ENCODE data around the gene FAM169A. TPM values are rescaled to one million over a fixed set of nuclear protein-coding genes. Genes with fewer than 3 reads are reported as not detected.
"Not testable (repeated sequence)": the region's sequence is repeated elsewhere in the genome, so short reads cannot be mapped to it uniquely, and the experiment has no call there.

Gene FAM169A
- 10 to 100 TPM; 14.5 to 19.7 (median 18.7) TPM for polyA plus RNA-seq (ENCODE audit: insufficient read length in 4 of 4)

DNA sequence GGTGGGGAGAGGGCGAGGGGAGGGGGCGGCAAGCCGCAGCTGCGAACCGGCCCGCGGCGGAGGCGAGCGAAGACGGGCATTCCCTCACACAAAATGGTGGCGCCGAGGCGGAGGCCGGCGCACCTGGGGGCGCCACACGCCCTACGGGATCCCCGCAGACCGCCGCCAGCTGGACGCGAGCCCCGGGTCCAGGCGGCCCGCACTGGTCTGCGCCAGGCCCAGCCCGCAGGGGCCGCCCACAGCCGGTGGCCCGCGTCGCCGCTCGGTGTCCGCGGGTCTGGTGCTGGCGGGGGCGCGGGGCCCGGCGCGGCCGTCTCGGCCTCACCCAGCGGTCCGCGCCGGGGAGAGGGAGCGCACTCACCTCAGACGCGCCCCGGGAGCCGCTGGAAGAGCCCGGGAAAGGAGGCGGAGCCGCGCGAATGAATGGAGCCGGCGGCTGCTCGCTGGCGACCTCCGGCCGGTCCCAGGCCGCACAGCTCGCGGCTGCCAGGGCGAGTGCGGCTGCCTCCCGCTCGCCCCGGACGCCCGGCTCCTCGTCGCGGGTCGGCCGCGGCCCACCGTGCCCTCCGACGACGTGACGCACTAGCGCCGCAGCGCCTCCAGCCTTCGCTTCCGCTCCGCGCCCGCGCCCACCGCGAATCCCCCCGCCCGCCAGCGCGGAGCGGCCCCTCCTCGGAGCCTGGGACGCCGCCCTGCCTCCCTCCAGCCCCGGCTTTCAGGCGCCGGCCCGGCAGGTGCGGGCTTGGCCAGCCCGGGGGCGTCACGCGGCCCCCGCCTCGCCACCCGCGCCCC is at the start of gene FAM169A:
Gene FAM169A, minus strand, starts transcription at position 584 of the 792 bp plus-strand sequence. CDS start 24,711 bp downstream, outside the sequence.
- peak in 1 of 4 donors; percentile 16 for DNase-seq (ENCODE audit: low read depth in 4 of 4, low spot score in 2 of 4)

GRCh38 chr5:74915488-74915887 is 49.3 kb upstream of the FAM169A start:
- no peak for DNase-seq (ENCODE audit: low read depth in 4 of 4, low spot score in 2 of 4)

- not testable (repeated sequence) for DNase-seq (ENCODE audit: low read depth in 4 of 4, low spot score in 2 of 4)
Measured at GRCh38 chr5:74911421-74911820, 45.2 kb upstream of the FAM169A start.

GRCh38 chr5:74909888-74910287 is 43.7 kb upstream of the FAM169A start:
- DNase-seq (ENCODE audit: low read depth in 4 of 4, low spot score in 2 of 4), result not testable (repeated sequence)

GRCh38 chr5:74908237-74908636 is 42.0 kb upstream of the FAM169A start:
- DNase-seq (ENCODE audit: low read depth in 4 of 4, low spot score in 2 of 4), result not testable (repeated sequence)

DNA sequence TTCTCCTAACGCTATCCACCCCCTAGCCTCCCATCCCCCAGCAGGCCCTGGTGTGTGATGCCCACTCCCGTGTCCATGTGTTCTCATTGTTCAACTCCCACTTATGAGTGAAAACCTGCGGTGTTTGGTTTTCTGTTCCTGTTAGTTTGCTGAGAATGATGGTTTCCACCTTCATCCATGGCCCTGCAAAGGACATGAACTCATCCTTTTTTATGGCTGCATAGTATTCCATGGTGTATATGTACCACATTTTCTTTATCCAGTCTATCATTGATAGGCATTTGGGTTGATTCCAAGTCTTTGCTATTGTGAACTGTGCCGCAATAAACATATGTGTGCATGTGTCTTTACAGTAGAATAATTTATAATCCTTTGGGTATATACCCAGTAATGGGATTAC is 38.5 kb upstream of the FAM169A start:
- DNase-seq (ENCODE audit: low read depth in 4 of 4, low spot score in 2 of 4), result not testable (repeated sequence)

- no peak for DNase-seq (ENCODE audit: low read depth in 4 of 4, low spot score in 2 of 4)
Measured at GRCh38 chr5:74903165-74903787, 37.1 kb upstream of the FAM169A start.

DNA sequence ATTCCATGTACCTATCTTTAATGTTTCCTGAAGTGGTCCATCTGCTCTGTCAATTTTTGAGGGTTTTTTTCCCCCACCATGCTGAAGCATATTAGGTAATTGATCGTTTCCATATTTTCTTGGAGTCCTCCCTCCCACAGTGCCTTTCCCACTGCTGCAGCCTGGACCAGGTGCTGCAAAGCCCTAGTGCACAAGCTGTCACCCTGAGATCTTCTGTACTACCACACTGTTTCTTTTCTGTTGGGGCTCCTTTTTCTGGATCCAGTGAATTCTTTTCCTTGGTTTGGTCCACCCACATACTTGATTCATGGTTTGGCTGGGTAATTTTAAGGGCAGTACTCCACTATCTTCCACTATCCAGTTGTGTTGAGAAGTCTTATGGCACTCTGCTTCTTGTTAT is 30.9 kb upstream of the FAM169A start:
- DNase-seq (ENCODE audit: low read depth in 4 of 4, low spot score in 2 of 4), result no peak

DNA sequence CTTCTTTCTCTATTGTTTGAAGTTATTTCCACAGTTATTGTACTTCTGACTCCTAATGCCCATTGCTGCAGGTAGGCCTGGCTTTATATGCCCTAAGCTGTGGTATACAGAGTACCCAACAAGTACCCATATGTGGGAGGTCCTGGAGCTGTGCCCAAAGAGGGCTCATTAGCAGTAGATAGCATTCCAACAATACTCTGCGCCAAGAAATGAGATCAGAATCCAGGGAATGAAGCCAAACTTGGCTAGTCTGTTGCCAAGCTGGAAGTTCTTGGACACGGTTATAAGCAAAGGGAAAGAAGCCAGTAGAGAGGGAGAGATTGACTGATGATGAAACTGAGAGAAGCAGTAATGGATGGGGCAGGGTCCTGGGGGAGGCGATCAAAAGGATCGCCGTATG is 29.7 kb upstream of the FAM169A start:
- DNase-seq (ENCODE audit: low read depth in 4 of 4, low spot score in 2 of 4), result no peak

GRCh38 chr5:74894351-74894750 is 28.2 kb upstream of the FAM169A start:
- DNase-seq (ENCODE audit: low read depth in 4 of 4, low spot score in 2 of 4), result no peak

- no peak for DNase-seq (ENCODE audit: low read depth in 4 of 4, low spot score in 2 of 4)
Measured at GRCh38 chr5:74892921-74893320, 26.7 kb upstream of the FAM169A start.

- no peak for DNase-seq (ENCODE audit: low read depth in 4 of 4, low spot score in 2 of 4)
Measured at GRCh38 chr5:74889523-74890105, 23.4 kb upstream of the FAM169A start.

DNA sequence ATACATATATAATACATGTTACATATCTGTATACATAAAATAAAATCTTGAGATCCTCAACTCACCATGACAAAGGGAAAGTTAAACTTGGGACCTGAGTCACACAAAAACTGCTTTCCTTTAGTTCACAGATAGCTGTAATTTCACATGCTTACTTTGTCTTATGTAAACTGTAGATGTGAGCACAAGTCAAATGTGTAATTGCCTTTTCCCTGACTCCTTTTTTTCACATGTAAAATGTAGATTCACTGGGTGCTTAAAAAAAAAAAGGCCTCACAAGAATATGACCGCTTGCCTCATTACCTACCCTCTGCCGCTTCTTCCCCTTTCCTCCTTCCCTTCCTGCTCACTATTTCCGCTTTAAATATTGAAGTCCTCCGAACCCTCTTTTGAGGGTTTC is 21.9 kb upstream of the FAM169A start:
- no peak for DNase-seq (ENCODE audit: low read depth in 4 of 4, low spot score in 2 of 4)

DNA sequence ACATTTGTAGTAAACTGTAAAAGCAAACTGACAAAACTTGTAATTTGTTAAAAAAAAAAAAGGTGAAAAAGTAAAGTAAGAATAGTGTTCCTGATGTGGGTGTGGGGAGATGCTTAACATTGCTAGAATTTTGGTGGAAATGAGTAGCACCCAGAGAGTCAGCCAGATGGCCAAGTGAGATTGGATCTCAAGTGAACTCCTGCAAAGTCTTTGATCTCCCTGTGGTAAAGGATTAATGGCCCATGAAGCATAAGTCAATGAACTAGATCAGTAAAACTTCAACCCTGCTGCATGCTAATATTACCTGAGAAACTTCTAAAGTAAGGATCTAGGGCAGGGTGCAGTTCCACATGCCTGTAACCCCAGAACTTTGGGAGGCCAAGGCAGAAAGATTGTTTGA is 19.0 kb upstream of the FAM169A start:
- DNase-seq (ENCODE audit: low read depth in 4 of 4, low spot score in 2 of 4), result peak in 2 of 4 donors; percentile 58 to 73

DNA sequence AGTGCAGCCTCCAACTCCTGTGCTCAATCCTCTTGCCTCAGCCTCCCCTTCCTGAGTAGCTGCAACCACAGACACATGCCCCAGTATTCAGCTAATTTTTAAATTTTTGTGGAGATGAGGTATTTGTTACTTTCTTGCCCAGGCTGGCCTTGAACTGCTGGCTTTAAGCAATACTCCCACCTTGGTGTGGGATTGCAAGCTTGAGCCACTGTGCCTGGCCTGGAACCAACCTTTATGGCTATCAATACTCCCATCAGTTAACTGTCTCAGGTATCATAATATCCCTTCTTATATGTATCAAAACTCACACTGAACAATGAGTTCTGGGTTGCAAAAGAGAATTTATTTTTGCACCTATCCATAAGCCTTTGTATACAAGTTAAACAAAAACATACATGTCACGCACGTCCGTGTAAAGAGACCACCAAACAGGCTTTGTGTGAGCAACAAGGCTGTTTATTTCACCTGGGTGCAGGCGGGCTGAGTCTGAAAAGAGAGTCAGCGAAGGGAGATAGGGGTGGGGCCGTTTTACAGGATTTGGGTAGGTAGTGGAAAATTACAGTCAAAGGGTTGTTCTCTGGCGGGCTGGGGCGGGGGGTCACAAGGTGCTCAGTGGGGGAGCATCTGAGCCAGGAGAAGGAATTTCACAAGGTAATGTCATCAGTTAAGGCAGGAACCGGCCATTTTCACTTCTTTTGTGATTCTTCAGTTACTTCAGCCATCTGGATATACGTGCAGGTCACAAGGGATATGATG is 16.4 kb upstream of the FAM169A start:
- not testable (repeated sequence) for DNase-seq (ENCODE audit: low read depth in 4 of 4, low spot score in 2 of 4)

DNA sequence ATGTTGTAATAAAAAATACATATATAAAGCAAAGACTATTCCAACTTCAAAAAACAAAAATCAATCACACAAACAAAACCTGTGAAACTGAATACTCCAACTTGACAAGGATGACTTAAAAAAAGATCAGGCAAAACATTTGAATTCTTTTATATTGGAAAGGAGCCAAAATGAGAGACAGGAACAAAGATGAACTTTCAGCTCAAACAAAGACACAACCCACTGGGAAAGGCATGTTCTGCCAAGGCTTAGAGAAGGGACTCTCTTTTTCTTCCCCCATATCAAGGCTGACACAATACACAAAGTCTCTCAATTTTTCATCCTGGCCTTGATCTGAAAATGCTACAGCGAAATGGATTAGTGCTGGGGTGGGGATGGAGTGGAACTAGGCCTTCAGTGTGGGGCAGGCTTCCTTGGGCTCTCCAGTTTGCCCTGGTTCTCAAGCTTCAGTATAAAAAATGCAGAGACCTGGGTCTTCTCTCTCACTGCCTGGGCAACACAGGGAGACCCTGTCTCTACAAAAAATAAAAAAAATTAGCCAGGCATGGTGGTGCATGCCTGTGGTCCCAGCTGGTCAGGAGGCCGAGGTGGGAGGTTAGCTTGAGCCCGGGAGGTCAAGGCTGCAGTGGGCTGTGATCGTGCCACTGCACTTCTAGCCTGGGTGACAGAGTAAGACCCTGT is 11.6 kb upstream of the FAM169A start:
- DNase-seq (ENCODE audit: low read depth in 4 of 4, low spot score in 2 of 4), result no peak

- DNase-seq (ENCODE audit: low read depth in 4 of 4, low spot score in 2 of 4), result no peak
Measured at GRCh38 chr5:74875994-74876791, 10.0 kb upstream of the FAM169A start.

- DNase-seq (ENCODE audit: low read depth in 4 of 4, low spot score in 2 of 4), result no peak
Measured at GRCh38 chr5:74873525-74874249, 7.5 kb upstream of the FAM169A start.
